Measurements from ENCODE around the gene MYG1. TPM values are rescaled to one million over a fixed set of nuclear protein-coding genes. Genes with fewer than 3 reads are reported as not detected.

The MYG1 gene
- total and polyA plus RNA-seq, 2 of the 13 experiments (the other 11 are each of a cell fraction or from before 2014, with no cell fraction given): 38.6 to 58.0 TPM

- TF ChIP-seq, protein P1, sequence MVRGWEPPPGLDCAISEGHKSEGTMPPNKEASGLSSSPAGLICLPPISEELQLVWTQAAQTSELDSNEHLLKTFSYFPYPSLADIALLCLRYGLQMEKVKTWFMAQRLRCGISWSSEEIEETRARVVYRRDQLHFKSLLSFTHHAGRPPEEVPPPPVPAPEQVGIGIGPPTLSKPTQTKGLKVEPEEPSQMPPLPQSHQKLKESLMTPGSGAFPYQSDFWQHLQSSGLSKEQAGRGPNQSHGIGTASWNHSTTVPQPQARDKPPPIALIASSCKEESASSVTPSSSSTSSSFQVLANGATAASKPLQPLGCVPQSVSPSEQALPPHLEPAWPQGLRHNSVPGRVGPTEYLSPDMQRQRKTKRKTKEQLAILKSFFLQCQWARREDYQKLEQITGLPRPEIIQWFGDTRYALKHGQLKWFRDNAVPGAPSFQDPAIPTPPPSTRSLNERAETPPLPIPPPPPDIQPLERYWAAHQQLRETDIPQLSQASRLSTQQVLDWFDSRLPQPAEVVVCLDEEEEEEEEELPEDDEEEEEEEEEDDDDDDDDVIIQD (CRISPR knock-in tag; IDR thresholded peaks at IDR 0.05; ENCODE audit: low read depth): no peak
- TF ChIP-seq, protein P2, sequence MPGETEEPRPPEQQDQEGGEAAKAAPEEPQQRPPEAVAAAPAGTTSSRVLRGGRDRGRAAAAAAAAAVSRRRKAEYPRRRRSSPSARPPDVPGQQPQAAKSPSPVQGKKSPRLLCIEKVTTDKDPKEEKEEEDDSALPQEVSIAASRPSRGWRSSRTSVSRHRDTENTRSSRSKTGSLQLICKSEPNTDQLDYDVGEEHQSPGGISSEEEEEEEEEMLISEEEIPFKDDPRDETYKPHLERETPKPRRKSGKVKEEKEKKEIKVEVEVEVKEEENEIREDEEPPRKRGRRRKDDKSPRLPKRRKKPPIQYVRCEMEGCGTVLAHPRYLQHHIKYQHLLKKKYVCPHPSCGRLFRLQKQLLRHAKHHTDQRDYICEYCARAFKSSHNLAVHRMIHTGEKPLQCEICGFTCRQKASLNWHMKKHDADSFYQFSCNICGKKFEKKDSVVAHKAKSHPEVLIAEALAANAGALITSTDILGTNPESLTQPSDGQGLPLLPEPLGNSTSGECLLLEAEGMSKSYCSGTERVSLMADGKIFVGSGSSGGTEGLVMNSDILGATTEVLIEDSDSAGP (CRISPR knock-in tag; IDR thresholded peaks at IDR 0.05; ENCODE audit: borderline replicate concordance): no peak
- TF ChIP-seq, protein P3, sequence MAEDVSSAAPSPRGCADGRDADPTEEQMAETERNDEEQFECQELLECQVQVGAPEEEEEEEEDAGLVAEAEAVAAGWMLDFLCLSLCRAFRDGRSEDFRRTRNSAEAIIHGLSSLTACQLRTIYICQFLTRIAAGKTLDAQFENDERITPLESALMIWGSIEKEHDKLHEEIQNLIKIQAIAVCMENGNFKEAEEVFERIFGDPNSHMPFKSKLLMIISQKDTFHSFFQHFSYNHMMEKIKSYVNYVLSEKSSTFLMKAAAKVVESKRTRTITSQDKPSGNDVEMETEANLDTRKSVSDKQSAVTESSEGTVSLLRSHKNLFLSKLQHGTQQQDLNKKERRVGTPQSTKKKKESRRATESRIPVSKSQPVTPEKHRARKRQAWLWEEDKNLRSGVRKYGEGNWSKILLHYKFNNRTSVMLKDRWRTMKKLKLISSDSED (CRISPR knock-in tag; IDR thresholded peaks at IDR 0.05): no peak
- TF ChIP-seq RELA (CRISPR knock-in tag; IDR thresholded peaks at IDR 0.05) (no peak), ZNF644 (CRISPR knock-in tag; IDR thresholded peaks at IDR 0.05; ENCODE audit: low read depth) (no peak), ZNF317 (CRISPR knock-in tag; IDR thresholded peaks at IDR 0.05) (no peak), ZNF468 (CRISPR knock-in tag; IDR thresholded peaks at IDR 0.05) (no peak), MATR3 (CRISPR knock-in tag; IDR thresholded peaks at IDR 0.05) (no peak), NAIF1 (CRISPR knock-in tag; IDR thresholded peaks at IDR 0.05; ENCODE audit: borderline replicate concordance) (no peak), ZBTB7B (CRISPR knock-in tag; IDR thresholded peaks at IDR 0.05) (no peak), POGZ (CRISPR knock-in tag; IDR thresholded peaks at IDR 0.05) (no peak), FIP1L1 (IDR thresholded peaks at IDR 0.05; ENCODE audit: borderline replicate concordance, insufficient read depth, low read depth, low read length) (no peak), ZC3H4 (CRISPR knock-in tag; IDR thresholded peaks at IDR 0.05; ENCODE audit: borderline replicate concordance) (no peak)
These were observed 33.2 kb downstream of the MYG1 start (continued) for GRCh38 chr12:53332744-53333143.

All from HepG2 (cell line).